Adrenal gland (tissue), 5 donors: Measurements from ENCODE around the gene IST1.

ENCODE experiments used
- CTCF ChIP-seq, 6 experiments: fragments of 450-650 bp in 4 of 6; fragments of 200-600 bp in 2 of 6; sonication (generic) in 1 of 6; IDR thresholded peaks; 1 replicate in 5 of 6; 2 replicates in 1 of 6; pipeline versions ENCODE4 v1.5.1 to v1.8.0; 2016 to 2021; ENCODE audit warnings: antibody characterized with exemption in 6 of 6, mild to moderate bottlenecking in 2 of 6, moderate library complexity in 1 of 6
- POLR2A ChIP-seq, 2 donors: fragments of 450-650 bp; IDR thresholded peaks; one replicate each; pipeline ENCODE4 v1.6.1; 2017; ENCODE audit warnings: antibody characterized with exemption in 2 of 2, mild to moderate bottlenecking in 2 of 2, moderate library complexity in 1 of 2
- donor health status: DM: no; HTN: no; CAD: no.

GRCh38 chr16:71974068-71974818, 78.9 kb downstream of the IST1 start:
- TF ChIP-seq POLR2A (IDR thresholded peaks at IDR 0.05), result no peak
- no peak for TF ChIP-seq CTCF (IDR thresholded peaks at IDR 0.05)
